NCI-H2227 treated with DMSO at 0.1 percent for 48 hours (cell line): ENCODE measurements around the gene CEL.
"Not testable (repeated sequence)": the region's sequence is repeated elsewhere in the genome, so short reads cannot be mapped to it uniquely, and the experiment has no call there.

Source experiments
- DNase-seq: peaks from one replicate; lab custom pipeline; 2025; lab: John Stamatoyannopoulos, UW

The CEL gene

DNA sequence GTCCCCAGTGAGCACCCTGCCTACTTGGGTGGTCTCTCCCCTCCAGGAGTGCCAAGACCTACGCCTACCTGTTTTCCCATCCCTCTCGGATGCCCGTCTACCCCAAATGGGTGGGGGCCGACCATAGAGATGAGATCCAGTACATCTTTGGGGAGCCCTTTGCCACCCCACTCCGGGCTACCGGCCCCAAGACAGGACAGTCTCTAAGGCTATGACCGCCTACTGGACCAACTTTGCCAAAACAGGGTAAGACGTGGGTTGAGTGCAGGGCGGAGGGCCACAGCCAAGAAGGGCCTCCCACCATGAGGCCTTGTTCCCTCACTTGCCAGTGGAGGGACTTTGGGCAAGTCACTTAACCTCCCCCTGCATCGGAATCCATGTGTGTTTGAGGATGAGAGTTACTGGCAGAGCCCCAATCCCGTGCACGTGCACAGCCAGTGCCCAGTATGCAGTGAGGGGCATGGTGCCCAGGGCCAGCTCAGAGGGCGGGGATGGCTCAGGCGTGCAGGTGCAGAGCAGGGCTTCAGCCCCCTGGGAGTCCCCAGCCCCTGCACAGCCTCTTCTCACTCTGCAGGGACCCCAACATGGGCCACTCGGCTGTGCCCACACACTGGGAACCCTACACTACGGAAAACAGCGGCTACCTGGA lies 24.6 kb downstream of the CEL start:
- not testable (repeated sequence) for DNase-seq

DNA sequence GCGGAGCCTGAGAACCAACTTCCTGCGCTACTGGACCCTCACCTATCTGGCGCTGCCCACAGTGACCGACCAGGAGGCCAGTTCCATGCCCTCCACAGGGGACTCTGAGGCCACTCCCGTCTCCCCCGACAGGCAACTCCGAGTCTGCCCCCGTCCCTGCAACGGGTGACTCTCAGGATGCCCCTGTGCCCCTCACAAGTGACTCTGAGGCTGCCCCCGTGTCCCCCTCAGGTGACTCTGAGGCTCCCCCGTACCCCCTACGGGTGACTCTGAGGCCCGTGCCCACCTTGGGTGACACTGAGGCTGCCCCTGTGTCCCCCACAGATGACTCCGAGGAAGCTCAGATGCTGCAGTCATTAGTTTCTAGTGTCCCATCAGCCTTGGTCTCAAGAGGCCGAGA lies 25.1 kb downstream of the CEL start:
- DNase-seq: no peak

DNA sequence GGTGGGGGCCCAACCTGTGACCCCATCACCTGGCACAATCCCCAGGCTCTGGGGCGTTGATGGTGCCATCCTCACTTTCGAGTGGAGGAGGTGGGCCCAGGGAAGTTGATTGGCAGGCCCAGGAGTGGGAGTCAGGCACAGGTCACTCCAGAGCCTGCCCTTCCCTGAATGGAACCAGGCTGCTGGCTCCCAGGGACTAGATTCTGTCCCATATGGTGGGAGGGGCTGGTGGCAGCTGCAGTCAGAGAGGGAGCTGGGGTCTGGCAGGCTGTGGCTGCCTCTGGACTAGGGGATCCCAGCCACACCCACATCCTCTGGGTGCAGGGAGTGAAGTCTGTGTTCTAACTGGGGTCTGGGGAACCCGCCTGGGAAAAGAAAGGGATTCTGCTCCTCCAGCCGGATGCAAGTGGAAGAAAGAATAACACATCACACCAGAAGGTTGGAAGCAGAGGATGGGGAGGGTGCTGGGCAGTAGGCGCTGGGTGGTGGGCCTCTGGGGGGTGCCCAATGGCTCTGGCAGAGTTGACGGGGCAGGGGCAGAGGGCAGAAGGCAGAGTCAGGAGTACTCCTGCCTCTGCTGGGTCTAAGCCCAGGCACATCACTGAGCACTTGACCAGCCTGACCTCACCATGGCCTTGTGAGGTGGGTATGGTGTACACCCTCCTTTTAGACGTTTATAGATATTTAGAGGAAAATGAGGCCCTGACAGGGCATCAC lies 25.8 kb downstream of the CEL start:
- DNase-seq: no peak

DNA sequence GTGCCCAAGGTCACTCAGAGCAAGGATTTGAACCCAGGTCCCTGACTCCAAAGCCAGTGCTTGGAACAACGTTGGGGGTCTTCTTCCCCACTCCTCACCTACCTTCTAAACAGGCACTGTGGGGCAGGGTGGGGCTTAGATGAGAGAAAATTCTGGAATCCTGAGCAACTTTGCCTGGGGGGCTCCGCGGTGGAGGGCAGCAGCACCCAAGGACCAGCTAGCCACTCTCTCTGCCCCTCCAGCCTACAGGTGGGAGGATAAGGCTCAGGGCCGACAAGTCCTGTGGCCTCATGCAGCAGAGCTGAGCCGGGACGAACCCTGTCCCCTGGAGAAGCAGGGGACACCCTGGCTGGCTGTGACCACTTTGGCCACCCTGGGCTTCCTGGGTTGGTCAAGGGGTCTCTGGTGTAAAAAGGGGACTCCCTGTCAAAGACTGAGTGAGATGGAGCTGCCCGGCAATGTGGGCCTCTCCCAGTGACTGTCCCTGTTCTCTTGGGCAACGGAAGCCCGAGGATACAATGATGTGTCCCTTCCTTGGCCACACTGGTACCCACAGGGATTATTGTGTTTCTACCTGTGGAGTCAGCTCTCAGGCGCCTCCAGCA lies 26.5 kb downstream of the CEL start:
- no peak for DNase-seq

DNA sequence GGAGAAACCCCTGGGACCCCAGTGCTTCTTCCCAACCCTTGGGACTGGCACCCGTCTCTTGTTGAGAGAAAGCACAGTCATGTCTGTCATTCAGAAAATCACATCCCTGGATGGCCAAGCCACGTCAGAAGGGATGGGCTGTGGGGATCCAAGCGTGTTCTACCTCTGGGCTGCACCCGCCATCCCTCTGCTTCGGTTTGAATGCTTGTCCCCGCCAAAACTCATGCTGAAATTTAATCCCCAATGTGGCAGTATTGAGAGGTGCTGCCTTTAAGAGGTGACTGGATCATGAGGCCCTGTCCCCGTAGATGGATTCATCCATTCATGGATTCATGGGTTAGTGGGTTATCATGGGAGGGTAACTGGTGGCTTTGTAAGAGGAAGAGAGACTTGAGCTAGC lies 27.0 kb downstream of the CEL start:
- no peak for DNase-seq

DNA sequence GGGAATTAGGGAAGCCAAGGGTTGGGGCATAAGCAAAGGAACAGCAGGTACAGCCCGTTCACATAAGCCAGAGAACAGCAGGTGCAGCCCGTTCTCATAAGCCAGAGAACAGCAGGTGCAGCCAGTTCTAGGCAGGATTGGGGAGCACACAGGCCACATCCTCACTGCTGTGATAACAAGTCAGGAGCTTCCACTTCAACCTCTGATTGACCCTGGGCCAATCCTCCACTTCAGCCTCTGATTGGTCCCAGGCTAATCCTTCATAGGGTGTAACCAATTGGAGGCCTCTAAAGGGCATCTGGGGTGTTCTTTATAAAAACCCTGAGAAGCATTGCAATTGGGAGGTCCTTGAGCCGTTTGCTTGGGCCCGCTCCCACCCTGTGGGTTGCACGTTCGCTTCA lies 27.5 kb downstream of the CEL start:
- no peak for DNase-seq

DNA sequence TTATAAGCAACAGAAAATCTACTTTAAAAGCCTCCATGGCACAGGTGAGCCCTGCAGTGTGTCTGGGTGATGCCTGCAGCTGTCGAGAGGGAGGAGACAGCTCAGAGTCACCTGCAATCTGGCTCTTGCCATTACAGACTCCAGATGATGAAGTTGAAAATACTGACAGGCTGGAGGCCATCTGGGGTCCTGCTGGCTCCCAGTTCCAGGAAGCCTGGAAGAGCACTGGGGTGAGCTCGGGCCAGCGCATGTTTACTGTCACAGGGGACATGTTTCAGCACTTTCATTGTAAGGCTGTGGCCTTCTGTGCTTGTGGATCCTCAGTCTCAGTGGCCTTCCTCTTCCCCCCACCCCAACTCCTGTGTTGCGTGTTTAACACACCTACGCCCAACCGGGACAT lies 28.4 kb downstream of the CEL start:
- no peak for DNase-seq

DNA sequence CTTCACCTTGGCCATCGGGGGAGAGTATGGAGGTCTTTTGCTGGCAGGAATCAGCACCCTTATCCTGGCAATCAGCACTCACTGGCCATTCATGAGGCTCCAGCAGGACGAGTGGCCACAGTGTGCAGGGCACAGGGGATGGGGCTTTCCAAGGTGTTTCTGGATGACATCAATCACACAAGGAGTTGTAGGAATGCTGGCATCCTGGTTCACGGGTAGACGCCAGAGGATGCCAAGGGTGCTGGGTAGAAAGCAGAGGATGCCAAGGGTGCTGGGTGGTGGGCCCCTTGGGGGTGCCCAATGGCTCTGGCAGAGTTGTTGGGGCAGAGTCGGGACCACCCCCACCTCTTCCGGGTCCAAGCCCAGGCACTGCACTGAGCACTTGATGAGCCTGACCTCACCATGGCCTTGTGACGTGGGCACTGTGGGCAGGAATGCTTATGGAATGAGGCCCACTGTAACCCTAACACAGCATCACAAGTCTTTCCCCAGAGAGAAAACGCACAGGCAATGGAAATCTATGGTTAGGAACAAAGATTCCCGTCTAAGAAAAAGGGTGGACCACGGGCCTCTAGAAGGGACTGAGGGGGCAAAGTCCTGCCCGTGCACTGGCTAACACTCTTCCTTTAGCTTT lies 29.1 kb downstream of the CEL start:
- DNase-seq: no peak

DNA sequence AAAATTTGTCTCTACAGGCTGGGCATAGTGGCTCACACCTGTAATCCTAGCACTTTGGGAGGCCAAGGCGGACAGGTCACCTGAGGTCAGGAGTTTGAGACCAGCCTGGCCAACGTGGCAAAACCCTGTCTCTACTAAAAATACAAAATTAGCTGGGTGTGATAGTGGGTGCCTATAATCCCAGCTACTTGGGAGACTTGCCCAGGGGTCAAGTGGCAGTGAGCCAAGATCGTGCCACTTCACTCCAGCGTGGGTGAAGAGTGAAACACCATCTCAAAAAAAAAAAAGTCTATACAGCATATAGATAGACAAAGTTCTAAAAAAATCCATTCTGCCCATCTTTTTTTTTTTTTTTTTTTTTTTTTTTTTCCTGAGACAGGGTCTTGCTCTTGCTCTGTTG lies 32.6 kb downstream of the CEL start:
- not testable (repeated sequence) for DNase-seq

DNA sequence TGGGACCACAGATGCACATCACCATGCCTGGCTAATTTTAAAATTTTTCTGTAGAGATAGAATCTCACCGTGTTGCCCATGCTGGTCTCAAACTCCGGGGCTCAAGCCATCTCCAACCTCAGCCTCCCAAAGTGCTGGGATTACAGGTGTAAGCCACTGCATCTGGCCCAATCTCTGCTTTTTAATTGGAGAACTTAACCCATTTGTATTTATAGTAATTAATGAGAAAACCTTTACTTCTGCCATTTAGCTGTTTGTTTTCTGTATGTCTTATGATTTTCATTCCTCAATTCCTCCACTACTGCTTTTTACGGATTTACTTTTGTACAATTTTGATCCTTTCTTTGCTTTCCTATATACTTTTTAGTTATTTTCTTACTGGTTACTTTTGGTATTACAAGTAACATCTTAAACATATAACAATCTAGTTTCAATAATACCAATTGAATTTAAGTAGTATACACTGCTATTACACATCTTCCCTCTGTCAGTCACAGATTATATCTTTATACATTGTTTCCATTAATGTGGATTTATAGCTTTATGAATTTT lies 33.1 kb downstream of the CEL start:
- DNase-seq: no peak

DNA sequence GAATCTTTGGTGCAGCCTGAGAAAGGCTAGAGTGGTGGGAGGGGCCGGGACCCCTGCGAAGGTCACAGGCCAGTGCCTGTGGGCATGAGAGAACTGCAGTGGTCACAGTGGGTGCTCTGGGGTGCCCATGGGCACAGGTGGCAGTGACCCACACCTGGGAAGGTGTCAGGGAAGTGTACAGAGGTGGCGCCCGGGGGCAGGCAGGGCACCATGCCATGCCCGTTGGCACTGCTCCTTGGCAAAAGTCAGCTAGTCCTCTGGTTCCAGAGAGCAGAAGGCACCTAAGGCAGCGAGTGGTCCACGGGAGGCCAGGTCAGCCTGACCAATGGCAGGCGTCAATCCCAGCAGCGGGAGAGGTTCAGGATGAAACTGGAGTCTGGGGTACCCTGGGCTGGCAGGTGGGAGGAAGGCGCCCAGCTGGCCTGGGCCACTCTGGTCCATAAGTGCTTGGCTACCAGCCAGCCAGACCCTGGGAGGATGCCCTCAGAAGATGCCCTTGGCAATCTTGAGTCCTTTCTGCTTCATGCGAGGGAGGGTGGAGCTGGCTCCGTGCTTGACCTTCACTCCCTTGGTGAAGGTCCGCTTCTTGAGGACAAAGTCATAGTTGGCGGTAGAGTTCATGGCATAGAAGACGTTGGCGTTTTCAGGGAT lies 36.4 kb downstream of the CEL start:
- DNase-seq: no peak

DNA sequence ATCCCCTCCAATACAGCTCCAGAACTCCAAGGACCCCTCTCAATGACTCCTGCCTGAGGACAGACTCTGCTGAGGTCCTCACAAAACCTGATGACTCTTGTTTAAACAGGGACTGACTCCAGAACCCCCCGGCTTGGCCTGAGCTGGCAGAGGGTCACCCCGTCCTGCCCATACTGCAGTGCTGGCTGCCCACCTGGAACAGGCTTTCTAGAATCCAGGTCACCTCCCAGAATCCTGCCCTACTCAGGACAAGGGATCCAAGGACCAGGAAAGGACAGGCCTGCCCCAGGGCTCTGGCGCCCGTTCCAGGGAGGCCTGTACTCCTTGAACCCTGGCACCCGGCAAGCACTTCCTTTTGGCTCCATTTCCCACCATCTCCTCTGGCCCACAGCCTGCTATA lies 37.1 kb downstream of the CEL start:
- DNase-seq: no peak

DNA sequence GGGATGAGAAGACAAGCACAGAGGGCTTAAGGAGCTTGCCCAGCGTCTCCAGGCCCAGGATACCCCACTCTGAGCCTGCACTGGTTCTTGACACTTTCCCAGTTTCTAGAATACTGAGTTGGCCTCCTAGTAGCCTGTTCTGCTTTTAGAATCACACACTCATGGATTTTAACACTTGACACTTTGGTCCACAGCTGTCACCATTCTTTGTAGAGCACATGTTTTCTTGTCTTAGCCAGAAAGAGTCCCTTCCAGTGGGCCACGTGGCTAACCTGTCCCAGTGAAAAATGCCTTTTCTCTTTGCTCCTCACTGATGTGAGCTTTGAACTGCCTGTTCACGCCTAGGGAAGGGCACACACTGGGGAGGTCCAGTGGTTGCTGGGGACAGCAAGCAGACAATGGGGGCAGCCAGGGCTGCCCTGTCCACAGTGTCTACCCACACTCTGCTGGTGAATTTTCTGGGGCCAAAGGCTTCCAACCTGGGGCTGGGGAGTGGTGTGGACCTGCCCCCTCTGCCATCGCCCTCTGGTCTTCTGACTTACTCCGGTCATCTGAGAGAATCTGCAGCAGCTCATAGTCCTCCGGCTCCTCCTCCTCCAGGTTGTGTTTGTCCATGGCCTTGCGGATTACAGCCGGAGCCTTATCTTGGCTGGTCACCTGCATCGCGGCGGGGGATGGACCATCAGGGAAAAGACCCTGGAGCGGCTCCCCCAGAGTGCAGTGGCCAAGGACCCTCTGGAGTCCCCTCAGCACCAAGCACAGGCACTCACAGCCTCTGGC lies 38.1 kb downstream of the CEL start:
- DNase-seq: no peak

DNA sequence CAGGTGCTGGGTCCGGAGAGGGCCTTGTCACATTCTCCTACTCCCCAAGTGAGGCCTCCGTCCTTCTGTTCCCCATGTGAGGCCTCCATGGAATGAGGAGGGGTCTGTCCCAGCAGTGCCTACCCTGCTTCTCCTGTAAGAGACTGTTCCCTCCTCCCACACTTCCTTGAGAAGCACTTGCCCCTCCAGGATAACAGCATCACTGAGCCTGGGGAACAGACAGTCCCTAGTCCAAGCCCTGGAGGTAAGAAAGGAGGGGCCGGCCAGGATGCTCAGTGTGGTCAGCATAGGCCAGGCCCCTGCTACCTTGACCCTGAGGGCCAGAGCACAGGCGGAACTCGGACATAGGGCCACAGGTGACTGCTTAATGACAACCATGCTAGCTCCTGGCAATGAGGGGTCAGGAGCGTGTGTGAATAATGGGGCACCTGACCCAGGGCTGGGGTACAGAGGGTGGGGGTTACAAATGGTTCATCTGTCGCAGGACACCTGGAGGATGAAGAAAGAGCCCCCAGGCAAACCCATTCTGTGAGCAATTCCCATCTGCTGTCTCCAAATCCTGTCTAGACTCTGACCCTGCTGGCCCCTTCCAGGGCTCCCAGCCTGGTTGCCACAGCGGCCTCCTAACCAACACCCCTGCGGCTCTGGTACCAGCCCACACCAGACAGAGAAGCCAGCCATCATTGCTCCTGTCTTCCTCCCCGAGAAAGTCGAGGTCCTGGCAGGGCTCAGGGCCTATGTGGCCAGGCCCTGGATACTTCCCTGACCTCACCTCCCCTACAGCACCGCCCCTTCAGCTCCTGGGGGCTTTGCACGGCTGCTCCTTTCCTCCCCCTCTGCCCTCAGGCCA lies 39.0 kb downstream of the CEL start:
- no peak for DNase-seq

DNA sequence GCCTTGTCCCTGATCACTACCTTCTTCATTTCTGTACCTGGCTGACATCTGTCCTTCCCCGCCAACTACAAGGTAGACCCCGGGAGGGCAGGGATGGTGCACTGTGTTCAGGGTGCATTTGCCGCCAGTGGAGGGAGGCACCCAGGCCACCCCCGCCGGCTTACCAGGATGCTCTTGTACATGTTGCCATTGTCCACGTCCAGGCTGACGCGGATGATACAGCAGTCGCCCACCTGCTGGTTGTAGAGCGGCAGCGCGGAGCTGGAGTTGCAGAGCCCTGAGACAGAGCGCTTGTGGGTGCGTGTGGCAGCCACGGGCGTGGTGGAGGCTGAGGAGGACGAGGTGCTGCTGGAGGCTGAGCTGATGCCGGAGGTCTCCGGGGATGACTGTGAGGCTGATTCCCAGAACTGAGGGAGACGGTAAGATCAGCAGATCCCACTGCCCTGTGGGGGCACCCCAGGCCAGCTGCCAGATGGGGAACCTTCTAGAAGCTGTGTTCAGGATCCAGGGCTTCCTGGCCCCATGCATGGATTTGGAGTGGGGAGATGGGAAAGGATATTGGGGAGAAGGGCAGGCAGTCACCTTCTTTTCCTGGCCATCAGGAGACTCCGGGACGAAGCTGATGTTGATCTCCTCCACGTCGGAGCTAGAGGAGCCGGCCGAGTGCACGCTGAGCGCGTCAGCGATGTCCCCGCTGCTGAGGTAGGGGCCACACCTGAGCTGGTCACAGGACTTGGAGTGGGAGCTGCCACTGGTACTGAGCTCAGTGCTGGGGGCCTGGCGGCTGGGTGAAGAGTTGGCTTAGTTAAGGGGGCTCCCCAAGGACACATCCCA lies 39.8 kb downstream of the CEL start:
- no peak for DNase-seq

DNA sequence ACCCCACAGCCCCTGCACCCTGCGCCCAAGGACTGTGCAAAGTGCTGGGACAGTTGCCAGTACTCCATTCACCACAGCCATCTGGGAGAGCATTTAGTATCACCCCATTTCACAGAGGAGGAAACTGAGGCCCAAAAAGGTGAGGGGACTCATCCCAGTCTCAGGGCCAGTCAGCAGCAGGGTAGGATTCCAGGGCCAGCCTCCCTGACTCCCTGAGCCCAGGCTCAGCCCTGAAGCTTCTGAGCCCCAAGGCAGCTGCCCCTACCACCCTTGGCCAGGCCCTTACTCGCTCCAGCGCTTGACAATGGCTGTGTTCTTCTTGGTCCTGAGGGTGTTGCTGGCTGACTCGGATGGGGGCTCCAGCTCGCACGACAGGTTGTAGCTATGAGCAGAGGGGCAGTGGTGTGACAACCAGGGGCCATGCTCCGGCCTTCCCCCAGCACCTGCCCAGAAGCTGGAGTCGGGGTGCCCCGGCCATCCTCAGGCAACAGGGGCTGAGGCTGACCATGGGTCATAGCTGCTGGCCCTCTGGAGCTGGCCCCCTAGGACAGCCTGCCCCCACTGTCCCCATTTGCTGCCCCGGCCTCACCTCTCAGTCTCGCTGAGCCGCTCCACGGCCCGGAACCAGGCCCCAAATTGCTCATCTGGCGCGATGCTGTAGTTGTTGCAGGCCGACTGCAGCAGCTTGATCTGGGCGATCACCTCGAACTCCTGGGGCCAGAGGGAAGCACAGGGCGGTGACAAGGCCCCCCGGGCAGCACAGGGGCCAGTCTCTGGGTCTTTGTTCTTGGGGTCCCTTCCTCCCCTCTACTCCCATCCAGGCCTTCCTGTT lies 40.6 kb downstream of the CEL start:
- no peak for DNase-seq

DNA sequence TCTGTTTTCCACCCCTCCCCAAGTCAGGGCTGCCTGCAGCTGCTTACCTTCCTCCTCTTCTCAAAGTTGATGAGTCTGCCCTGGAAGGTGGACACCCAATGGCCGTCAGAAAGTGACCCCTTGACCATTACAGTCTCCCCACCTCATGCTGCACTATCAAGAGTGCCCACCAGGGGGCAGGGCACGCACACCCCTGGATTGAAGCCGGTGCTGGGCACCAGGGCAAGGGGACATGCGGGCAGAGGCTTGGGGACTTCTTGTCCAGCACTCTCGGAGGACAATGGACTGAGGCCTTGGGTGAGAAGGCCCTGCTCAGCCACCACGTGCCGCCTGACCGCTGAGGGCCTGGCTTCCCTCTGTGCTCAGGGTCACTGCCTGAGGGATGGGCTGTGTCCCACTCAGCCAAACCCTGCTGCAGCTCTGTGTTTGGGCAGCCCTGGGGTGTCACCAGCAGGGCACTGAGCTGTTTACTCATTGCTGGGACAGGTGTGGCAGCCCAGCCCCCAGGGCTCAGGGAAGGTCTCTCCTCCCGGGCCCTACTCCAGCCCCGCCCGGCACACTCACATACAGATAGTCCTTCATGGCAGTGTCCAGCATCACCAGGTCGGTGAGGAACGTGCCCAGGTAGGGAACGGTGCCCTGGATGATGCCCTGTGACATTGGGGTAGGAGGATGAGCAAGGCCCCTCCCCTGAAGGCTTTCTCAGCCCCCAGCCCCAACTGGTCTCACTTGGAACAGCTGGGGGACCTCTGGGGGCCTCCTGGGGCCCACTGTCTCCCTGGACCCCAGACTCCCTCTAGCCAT lies 41.6 kb downstream of the CEL start:
- DNase-seq: no peak

DNA sequence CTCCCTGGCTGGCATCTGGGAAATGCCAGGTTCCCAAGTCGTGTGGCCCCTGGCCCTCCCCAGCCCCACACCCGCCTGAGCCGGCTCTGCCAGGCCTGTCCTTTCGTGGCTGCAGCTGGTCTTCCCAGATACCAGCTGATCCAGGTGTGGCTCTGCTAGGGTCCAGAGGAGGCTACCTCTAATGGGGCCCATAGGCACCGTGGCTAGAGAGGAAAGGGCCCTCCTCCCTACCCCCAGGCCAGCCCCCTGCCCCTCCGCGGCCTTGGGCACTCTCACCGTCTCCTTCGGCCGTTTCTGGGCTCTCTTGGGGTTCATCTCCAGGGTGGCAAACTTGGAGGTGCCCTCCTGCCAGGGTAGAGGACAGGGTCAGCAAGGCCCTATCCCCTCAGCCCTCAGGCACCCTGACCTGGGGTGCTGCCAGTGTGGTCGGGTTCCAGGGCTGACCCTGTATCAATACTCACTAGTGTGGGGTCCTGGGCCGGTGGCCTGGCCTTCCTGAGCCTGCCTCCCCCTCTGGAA lies 42.3 kb downstream of the CEL start:
- DNase-seq: no peak
